Measurements from ENCODE around the gene TBC1D20. TPM values are rescaled to one million over a fixed set of nuclear protein-coding genes. Genes with fewer than 3 reads are reported as not detected.
"Not testable (repeated sequence)": the region's sequence is repeated elsewhere in the genome, so short reads cannot be mapped to it uniquely, and the experiment has no call there.

Gene TBC1D20
- total RNA-seq, 2 experiments from 2014 or later: 16.2 to 17.4 TPM

DNA sequence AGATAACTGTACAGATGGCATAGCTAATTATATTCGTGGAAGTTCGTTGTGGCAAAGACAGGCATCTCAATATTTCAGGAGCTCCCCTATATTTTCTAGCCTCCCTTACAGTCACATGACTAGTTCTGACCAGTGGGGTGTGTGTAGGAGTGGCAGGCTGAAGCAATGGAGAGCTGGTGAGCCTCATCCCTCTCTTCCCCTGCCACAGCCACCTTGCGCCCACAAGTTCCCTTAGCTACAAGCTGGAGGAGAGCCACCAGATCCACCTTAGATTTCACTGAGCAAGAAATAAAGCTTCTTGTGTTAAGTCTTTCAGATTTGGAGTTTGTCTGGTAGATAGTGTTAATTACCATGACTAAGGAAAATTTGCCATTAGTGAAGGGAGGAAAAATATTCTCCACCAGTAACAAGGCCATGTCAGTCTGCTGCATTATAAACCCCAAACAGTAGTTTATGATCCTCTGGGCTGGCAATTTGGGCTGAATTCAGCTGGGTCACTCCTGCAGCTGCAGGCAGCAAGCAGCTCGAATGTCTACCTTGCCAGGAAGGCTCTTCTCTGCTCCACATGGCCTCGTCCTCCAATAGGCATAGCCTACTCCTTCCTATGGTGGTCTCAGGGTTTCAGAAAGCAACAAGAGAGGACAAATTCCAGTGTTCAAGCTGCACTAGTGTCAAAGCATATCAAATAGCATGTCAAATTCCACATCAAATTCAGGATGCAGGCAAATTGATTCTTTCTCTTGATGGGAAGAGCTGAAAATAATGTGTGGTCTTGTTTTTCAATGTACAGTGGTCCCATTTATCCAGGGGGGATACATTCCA is 61.7 kb downstream of the TBC1D20 start:
- H3K4me1 Mint-ChIP-seq (ENCODE audit: low read depth): peaks cover 14% of the 10 kb centered on the region
- DNase-seq: no peak
- H3K9me3 Mint-ChIP-seq: peaks cover 2% of the 10 kb centered on the region
- H3K27me3 Mint-ChIP-seq (ENCODE audit: low read depth): no peaks in the 10 kb centered on the region
- H3K4me3 Mint-ChIP-seq: no peak overlapping the region
- intact Hi-C loops (cut with micrococcal nuclease): no loop called here
- no peak overlapping the region for H3K27ac Mint-ChIP-seq
- peaks cover 20% of the 10 kb centered on the region for H3K36me3 Mint-ChIP-seq (ENCODE audit: low read depth)
- CTCF ChIA-PET: interaction anchor here (0.9 to 1.2 kb wide), 2 partner anchors 9 to 46 kb away, joined by 3 read pairs; no protein-coding TSS in a partner anchor

DNA sequence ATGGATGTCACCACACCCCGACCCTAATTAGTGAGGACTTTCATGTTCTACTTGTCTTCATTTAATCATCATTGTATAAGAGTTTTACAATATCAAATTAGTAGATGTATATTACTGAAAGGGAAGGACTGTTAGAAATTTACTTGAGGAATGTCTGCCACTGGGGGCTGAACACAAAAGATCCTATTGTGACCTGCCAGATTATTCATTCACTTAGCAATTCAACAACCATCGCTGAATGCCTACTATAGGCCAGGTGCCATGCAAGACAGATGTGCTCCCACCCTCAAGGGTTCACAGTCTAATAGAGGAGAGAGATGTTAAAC is 62.2 kb downstream of the TBC1D20 start:
- no peak for DNase-seq
- no peak overlapping the region for H3K4me3 Mint-ChIP-seq
- no peak overlapping the region for H3K27ac Mint-ChIP-seq
- H3K36me3 Mint-ChIP-seq (ENCODE audit: low read depth): peaks cover 25% of the 10 kb centered on the region
- CTCF ChIA-PET: interaction anchor here (0.9 to 1.2 kb wide), 2 partner anchors 9 to 45 kb away, joined by 3 read pairs; no protein-coding TSS in a partner anchor
- intact Hi-C loops (cut with micrococcal nuclease): no loop called here
- H3K27me3 Mint-ChIP-seq (ENCODE audit: low read depth): no peaks in the 10 kb centered on the region
- peaks cover 2% of the 10 kb centered on the region for H3K9me3 Mint-ChIP-seq
- H3K4me1 Mint-ChIP-seq (ENCODE audit: low read depth): peaks cover 14% of the 10 kb centered on the region

DNA sequence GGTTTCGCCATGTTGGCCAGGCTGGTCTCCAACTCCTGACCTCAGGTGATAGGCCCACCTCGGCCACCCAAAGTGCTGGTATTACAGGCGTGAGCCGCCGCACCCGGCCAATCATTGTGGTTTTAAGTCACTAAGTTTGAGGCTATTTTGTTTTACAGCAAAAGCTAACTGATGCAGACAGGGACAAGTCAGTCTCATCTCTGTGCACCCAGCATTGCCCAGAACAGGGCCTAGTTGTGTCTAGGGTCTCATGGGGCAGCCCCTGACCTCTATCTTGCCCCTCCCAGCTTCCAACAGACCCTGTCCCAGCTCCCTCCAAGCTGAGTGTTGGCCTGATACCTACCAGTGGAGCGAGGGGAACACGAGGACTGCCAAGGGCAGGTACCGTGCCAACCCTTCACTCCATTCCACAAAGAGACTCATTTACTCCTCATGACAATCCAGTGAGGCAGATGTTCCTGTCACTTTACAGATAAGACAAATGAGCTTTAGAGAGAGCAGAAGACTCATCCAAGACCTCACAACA is 63.1 kb downstream of the TBC1D20 start:
- H3K36me3 Mint-ChIP-seq (ENCODE audit: low read depth): peaks cover 29% of the 10 kb centered on the region
- peaks cover 2% of the 10 kb centered on the region for H3K9me3 Mint-ChIP-seq
- H3K4me3 Mint-ChIP-seq: no peak overlapping the region
- H3K27me3 Mint-ChIP-seq (ENCODE audit: low read depth): no peaks in the 10 kb centered on the region
- DNase-seq: no peak
- CTCF ChIA-PET: no interaction called here
- peaks cover 14% of the 10 kb centered on the region for H3K4me1 Mint-ChIP-seq (ENCODE audit: low read depth)
- no peak overlapping the region for H3K27ac Mint-ChIP-seq
- intact Hi-C loops (cut with micrococcal nuclease): no loop called here

DNA sequence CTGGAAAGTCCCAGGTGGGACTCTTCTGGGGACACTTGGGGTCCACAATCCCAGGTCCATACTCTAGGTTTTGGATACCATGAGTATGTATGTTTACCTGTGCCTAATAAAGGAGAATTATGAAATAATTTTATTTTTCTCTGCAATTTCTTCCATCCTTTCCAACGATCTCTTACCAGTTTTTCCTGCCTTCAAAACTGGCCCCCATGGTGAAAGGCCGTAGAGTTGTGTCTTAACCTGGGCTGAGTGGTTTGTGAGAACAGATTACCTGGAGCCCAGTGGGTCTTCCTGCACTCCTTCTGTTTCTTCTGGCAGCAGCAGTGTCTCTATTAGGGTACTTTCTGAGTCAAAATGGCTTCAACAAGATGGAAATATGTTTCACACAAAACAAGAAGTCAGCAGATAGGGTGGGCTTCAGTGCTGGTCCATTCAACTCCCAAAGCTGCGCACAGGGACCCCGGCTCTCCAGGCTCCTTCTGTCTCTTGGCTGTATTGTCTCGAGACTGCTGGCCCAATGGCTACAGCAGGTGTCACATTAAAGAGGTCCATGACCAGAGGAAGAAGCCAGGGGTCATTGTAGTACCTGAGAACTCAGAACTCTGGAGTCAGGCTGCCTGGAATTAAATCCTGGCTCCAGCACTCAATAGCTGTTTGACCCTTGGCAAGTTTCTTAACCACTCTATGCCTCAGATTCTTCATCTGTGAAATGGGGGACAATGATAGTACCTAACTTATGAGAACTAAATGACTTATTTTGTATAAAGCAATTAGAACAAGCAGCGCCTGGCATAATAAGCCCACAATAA is 64.7 kb downstream of the TBC1D20 start:
- no peak overlapping the region for H3K27ac Mint-ChIP-seq

DNA sequence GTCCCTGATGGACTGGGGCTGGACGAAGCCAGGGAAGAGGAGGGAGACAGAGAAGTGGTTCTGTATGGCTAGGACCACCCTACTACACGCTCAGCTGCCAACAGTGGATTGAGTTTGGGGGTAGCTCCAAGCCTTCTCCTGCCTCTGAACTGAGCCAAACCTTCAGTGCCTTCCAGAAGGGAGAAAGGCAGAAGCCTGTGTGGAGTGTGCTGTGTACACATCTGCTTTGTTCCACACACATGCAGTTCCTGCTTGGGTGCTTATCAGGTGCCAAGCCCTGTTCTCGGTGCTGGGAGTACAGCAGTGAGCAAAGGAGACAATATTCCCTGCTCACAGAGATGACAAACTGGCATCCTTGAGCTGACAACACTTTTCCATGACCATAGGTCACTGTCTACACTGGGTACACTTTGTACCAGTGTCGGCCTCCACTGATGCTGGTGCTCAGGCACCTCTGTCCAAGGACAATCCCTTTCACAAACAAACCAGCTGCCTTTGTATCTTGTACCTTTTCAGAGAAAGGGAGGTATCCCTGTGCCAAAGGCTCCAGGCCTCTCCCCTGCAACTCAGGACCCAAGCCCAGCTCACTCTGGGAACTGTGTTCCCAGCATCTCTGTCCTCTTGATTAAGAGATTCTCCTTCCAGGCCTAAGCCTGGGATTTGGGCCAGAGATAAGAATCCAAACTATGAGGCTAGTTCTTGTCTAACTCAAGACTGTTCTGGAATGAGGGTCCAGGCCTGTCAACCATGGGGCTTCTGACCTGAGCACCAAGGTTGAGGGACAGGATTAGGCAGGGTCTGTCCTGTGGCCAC is 65.5 kb downstream of the TBC1D20 start:
- no peak for DNase-seq
- intact Hi-C loops (cut with micrococcal nuclease): no loop called here
- Mint-ChIP-seq H3K36me3 (ENCODE audit: low read depth) (peaks cover 37% of the 10 kb centered on the region), H3K9me3 (no peaks in the 10 kb centered on the region), H3K4me3 (no peak overlapping the region), H3K27ac (no peak overlapping the region), H3K27me3 (ENCODE audit: low read depth) (no peaks in the 10 kb centered on the region), H3K4me1 (ENCODE audit: low read depth) (peaks cover 5% of the 10 kb centered on the region)
- CTCF ChIA-PET: interaction anchor here (0.6 to 1.1 kb wide), 3 partner anchors 14 to 53 kb away, joined by 3 read pairs; no protein-coding TSS in a partner anchor

More for the DNA sequence above, 64.7 kb downstream of the TBC1D20 start:
- Mint-ChIP-seq H3K27me3 (ENCODE audit: low read depth) (no peaks in the 10 kb centered on the region), H3K4me3 (no peak overlapping the region), H3K9me3 (no peaks in the 10 kb centered on the region), H3K4me1 (ENCODE audit: low read depth) (peaks cover 9% of the 10 kb centered on the region), H3K36me3 (ENCODE audit: low read depth) (peaks cover 37% of the 10 kb centered on the region)
- CTCF ChIA-PET: interaction anchor here (1.0 kb wide), 1 partner anchor 34 kb away, joined by 3 read pairs; no protein-coding TSS in a partner anchor
- DNase-seq: no peak
- intact Hi-C loops (cut with micrococcal nuclease): no loop called here

DNA sequence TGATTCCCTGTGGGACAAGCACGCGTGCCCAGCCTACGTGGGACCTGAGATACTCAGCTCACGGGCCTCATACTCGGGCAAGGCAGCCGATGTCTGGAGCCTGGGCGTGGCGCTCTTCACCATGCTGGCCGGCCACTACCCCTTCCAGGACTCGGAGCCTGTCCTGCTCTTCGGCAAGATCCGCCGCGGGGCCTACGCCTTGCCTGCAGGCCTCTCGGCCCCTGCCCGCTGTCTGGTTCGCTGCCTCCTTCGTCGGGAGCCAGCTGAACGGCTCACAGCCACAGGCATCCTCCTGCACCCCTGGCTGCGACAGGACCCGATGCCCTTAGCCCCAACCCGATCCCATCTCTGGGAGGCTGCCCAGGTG is 66.1 kb downstream of the TBC1D20 start:
- CTCF ChIA-PET: interaction anchor here (0.6 to 1.1 kb wide), 2 partner anchors 13 to 53 kb away, joined by 3 read pairs; no protein-coding TSS in a partner anchor
- intact Hi-C loops (cut with micrococcal nuclease): no loop called here
- H3K4me1 Mint-ChIP-seq (ENCODE audit: low read depth): peaks cover 2% of the 10 kb centered on the region

DNA sequence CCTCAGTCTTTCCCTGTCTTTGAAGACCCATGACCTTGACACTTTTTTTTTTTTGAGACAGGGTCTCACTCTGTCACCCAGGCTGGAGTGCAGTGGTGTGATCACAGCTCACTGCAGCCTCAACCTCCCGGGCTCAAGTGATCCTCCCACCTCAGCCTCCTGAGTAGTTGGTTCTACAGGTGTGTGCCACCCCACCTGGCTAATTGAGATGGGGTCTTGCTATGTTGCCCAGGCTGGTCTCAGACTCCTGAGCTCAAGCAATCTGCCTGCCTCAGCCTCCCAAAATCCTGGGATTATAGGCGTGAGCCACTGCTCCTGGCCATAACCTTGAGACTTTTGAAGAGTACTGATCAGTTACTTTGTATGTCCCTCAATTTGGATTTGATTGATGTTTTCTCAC is 69.0 kb downstream of the TBC1D20 start:
- H3K4me1 Mint-ChIP-seq (ENCODE audit: low read depth): not testable (repeated sequence)
- CTCF ChIA-PET: interaction anchor here (0.8 to 1.1 kb wide), 2 partner anchors 10 to 63 kb away, joined by 3 to 4 read pairs; no protein-coding TSS in a partner anchor

More for the DNA sequence above, 66.1 kb downstream of the TBC1D20 start:
- H3K4me3 Mint-ChIP-seq: no peak overlapping the region
- no peak for DNase-seq
- peaks cover 42% of the 10 kb centered on the region for H3K36me3 Mint-ChIP-seq (ENCODE audit: low read depth)
- no peak overlapping the region for H3K27ac Mint-ChIP-seq
- no peaks in the 10 kb centered on the region for H3K27me3 Mint-ChIP-seq (ENCODE audit: low read depth)
- H3K9me3 Mint-ChIP-seq: no peaks in the 10 kb centered on the region

DNA sequence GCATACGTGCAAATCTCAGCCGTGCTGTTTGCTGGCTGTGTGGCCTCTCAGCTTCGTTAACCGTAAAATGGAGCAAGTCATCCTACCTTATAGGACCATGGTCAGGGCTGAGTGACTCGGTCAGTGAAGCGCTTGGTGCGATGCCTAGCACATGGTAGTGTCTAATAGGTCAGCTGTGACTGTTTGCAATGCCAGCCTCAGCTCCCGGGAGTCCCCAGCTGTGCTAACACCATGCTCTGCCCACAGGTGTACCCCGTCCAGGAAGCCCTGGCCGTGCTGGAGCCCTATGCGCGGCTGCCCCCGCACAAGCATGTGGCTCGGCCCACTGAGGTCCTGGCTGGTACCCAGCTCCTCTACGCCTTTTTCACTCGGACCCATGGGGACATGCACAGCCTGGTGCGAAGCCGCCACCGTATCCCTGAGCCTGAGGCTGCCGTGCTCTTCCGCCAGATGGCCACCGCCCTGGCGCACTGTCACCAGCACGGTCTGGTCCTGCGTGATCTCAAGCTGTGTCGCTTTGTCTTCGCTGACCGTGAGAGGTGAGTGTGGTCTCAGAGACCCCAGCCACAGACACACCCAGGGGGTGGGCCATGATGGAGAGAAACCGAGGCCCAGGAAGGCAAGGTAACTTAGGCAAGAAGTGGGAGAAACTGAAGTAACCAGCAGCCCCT is 71.2 kb downstream of the TBC1D20 start:
- CTCF ChIA-PET: no interaction called here
- no peaks in the 10 kb centered on the region for H3K4me1 Mint-ChIP-seq (ENCODE audit: low read depth)
- no peak overlapping the region for H3K4me3 Mint-ChIP-seq
- H3K9me3 Mint-ChIP-seq: no peaks in the 10 kb centered on the region
- no peak for DNase-seq
- peaks cover 54% of the 10 kb centered on the region for H3K36me3 Mint-ChIP-seq (ENCODE audit: low read depth)
- intact Hi-C loops (cut with micrococcal nuclease): no loop called here
- no peaks in the 10 kb centered on the region for H3K27me3 Mint-ChIP-seq (ENCODE audit: low read depth)
- no peak overlapping the region for H3K27ac Mint-ChIP-seq

More for the DNA sequence above, 69.0 kb downstream of the TBC1D20 start:
- intact Hi-C loops (cut with micrococcal nuclease); DNase-seq; H3K27me3 Mint-ChIP-seq (ENCODE audit: low read depth); H3K4me3 Mint-ChIP-seq; H3K9me3 Mint-ChIP-seq; H3K27ac Mint-ChIP-seq: not testable (repeated sequence)
- H3K36me3 Mint-ChIP-seq (ENCODE audit: low read depth): peaks cover 58% of the 10 kb centered on the region

DNA sequence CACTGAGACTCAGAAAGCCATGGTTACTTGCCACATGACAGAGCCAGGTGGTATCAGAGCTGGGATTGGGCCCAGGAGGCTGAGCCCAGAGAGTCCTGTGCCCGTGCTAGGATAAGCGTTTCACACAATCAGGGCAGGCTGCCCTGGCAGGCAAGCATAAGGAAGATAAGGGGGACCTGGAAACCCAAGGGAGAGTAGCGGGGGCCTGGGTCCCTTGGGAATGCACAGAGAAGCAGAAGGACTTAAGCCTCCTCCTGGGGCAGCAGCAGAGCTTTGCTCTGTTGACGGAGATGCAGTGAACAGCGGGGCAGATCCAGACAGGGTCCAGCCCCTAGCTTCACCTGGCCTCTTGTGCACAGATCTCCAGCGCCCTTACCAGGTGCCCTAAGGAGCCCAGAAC is 73.1 kb downstream of the TBC1D20 start:
- Mint-ChIP-seq H3K27ac (no peak overlapping the region), H3K4me3 (no peak overlapping the region), H3K4me1 (ENCODE audit: low read depth) (no peaks in the 10 kb centered on the region), H3K27me3 (ENCODE audit: low read depth) (no peaks in the 10 kb centered on the region), H3K36me3 (ENCODE audit: low read depth) (peaks cover 51% of the 10 kb centered on the region), H3K9me3 (no peaks in the 10 kb centered on the region)
- CTCF ChIA-PET: no interaction called here
- intact Hi-C loops (cut with micrococcal nuclease): no loop called here
- no peak for DNase-seq

DNA sequence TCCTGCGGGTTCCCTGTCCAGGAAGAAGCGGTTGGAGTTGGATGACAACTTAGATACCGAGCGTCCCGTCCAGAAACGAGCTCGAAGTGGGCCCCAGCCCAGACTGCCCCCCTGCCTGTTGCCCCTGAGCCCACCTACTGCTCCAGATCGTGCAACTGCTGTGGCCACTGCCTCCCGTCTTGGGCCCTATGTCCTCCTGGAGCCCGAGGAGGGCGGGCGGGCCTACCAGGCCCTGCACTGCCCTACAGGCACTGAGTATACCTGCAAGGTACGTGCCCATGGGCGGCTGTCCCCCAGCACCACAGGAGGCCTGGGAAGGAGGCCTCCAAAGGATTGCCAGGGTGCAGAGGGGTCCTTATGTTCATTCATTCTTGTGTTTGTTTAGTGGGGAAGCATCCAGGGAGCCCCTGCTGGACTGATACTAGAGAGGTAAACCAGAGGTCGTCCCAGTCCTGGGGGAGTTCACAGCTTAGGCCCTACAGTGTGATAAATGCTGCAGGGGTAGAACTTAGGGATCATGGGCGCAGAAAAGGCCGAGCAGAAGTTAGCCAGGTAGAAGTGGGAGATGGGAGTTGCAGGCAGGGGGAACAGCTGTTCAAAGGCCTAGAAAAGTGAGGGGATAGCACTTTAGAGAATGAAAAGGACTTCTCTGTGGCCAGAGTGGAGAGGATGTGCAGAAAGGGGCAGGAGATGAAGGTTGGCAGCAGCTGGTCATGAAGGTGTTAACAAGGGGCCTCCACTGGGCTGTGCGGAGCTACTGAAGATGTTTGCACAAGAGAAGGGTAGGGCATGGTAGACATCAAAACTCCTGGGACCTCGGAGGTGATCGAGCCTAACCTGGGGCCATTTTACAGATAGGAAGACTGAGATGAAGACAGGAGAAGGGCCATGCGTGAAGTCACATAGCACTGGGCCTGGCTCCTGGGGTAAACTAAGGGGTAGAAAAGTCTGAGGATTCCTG is 74.0 kb downstream of the TBC1D20 start:
- peaks cover 48% of the 10 kb centered on the region for H3K36me3 Mint-ChIP-seq (ENCODE audit: low read depth)
- intact Hi-C loops (cut with micrococcal nuclease): no loop called here

DNA sequence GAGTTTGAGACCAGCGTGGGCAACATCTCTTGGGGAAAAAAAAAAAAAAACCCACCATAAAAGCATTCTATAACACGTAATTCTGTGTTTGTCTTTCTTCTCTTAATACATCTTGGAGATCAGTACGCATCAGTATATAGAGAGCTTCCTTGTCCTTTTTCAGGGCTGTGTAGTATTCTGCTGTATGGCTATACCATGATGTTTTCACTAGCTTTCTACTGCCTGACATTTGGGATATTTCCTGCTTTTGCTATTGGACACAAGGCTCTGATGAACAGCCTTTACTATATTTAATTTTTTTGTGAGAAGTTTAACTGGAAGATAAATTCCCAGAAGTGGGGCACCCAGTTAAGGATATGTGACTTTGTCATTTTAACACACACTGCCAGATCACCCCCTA is 74.8 kb downstream of the TBC1D20 start:
- Mint-ChIP-seq H3K9me3 (no peaks in the 10 kb centered on the region), H3K36me3 (ENCODE audit: low read depth) (peaks cover 46% of the 10 kb centered on the region), H3K27ac (no peak overlapping the region), H3K4me1 (ENCODE audit: low read depth) (peaks cover 14% of the 10 kb centered on the region), H3K27me3 (ENCODE audit: low read depth) (no peaks in the 10 kb centered on the region), H3K4me3 (no peak overlapping the region)
- DNase-seq: no peak
- CTCF ChIA-PET: no interaction called here
- intact Hi-C loops (cut with micrococcal nuclease): no loop called here

More for the DNA sequence above, 74.0 kb downstream of the TBC1D20 start:
- CTCF ChIA-PET: interaction anchor here (0.5 kb wide), 1 partner anchor 10 kb away, joined by 4 read pairs; no protein-coding TSS in a partner anchor
- DNase-seq: no peak
- Mint-ChIP-seq H3K27me3 (ENCODE audit: low read depth) (no peaks in the 10 kb centered on the region), H3K9me3 (no peaks in the 10 kb centered on the region), H3K4me3 (no peak overlapping the region), H3K27ac (no peak overlapping the region), H3K4me1 (ENCODE audit: low read depth) (peaks cover 8% of the 10 kb centered on the region)
